ENCODE measurements around the gene DCST1. TPM values are rescaled to one million over a fixed set of nuclear protein-coding genes. Genes with fewer than 3 reads are reported as not detected.
A peak's percentile ranks its signal among the peaks of the same experiment; 100 is the strongest.

DCST1 gene
- total RNA-seq, 2 donors from 2014 or later = not detected

DNA sequence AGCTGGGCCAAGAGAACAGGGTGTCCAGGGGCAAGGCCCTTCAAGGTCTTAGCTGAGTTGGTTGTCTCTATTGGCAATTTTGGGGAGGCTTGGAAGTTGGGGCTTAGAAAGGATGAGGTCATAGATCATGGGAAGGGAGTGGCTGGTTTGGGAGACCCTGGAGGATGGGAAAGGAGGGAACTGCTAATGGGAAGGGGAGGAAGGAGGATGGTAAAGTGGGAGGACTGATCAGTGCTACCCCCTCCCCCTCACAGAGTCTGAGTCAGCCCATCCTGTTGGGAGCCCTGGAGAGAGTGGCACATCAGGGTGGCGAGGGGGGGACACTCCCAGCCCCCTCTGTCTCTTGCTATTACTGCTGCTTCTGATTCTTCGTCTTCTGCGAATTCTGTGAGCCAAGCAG is 35.0 kb downstream of the DCST1 start:
- Mint-ChIP-seq H3K9me3 (no peaks in the 10 kb centered on the region), H3K27me3 (ENCODE audit: insufficient read depth) (peaks cover 24% of the 10 kb centered on the region), H3K27ac (no peak overlapping the region), H3K4me1 (peaks cover 26% of the 10 kb centered on the region), H3K36me3 (ENCODE audit: low read depth) (peaks cover 23% of the 10 kb centered on the region), H3K4me3 (no peak overlapping the region)
- Histone ChIP-seq H3K27me3 (ENCODE audit: control insufficient read depth, insufficient read depth, low read length, poor library complexity, severe bottlenecking) (peaks cover 25% of the 10 kb centered on the region), H3K36me3 (ENCODE audit: control insufficient read depth, insufficient read depth, low read length) (peaks cover 14% of the 10 kb centered on the region), H3K4me1 (ENCODE audit: control insufficient read depth, insufficient read depth, low read length) (peaks cover 18% of the 10 kb centered on the region), H3K4me3 (ENCODE audit: low read length) (no peak overlapping the region), H3K27ac (ENCODE audit: low read depth, low read length) (no peak overlapping the region), H3K9ac (ENCODE audit: extremely low read depth, low read length, poor library complexity, severe bottlenecking) (no peak overlapping the region), H3K9me3 (ENCODE audit: control insufficient read depth, low read length) (no peaks in the 10 kb centered on the region)
- 88% methylated on average over 3 of the region's 3 CpGs; no CpG with 5 or more reads in 1 of the 2 experiments for WGBS, 2 experiments (ENCODE audit: insufficient coverage in 1 of 2, insufficient read length in 1 of 2)
- TF ChIP-seq, protein P1, sequence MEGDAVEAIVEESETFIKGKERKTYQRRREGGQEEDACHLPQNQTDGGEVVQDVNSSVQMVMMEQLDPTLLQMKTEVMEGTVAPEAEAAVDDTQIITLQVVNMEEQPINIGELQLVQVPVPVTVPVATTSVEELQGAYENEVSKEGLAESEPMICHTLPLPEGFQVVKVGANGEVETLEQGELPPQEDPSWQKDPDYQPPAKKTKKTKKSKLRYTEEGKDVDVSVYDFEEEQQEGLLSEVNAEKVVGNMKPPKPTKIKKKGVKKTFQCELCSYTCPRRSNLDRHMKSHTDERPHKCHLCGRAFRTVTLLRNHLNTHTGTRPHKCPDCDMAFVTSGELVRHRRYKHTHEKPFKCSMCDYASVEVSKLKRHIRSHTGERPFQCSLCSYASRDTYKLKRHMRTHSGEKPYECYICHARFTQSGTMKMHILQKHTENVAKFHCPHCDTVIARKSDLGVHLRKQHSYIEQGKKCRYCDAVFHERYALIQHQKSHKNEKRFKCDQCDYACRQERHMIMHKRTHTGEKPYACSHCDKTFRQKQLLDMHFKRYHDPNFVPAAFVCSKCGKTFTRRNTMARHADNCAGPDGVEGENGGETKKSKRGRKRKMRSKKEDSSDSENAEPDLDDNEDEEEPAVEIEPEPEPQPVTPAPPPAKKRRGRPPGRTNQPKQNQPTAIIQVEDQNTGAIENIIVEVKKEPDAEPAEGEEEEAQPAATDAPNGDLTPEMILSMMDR (conservative IDR thresholded peaks at IDR 0.05) = no peak
- DNase-seq = no peak

DNA sequence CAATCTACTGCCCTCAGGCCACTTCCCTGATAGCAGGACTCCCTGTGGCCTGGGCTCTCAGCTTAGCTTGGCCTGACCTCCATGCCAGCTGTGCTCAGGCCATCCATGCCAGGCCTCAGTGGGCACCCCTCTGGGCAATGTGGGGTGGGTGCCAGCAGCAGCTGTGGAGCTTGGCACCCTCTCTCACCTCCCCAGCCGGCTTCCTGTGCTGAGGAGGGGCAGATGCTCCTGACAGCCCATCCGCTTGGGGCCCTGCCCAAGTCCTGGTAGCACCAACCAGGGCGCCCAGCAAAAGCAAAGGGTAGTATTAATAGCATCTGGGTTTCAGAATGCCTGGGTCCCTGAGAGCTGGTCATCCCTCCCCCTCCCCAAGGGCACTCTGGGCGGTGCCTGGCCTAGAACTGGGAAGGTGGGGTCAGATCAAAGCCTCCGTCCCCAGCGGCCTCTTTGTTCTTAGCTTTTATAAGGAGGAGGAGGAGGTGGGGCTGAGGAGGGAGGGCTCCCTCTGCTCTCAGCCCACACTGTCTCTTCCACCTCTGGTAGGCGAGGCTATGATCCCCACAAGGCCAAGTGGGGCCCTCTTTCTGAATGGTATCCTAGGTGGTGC is 36.0 kb downstream of the DCST1 start:
- TF ChIP-seq, protein P1 (conservative IDR thresholded peaks at IDR 0.05) = no peak
- no peak overlapping the region for H3K9ac ChIP-seq (ENCODE audit: extremely low read depth, low read length, poor library complexity, severe bottlenecking)
- H3K9me3 Mint-ChIP-seq = no peaks in the 10 kb centered on the region
- peak overlapping the region; percentile 29 for H3K27ac ChIP-seq (ENCODE audit: low read depth, low read length)
- H3K9me3 ChIP-seq (ENCODE audit: control insufficient read depth, low read length) = no peaks in the 10 kb centered on the region
- H3K4me1 Mint-ChIP-seq = peaks cover 24% of the 10 kb centered on the region
- H3K27me3 ChIP-seq (ENCODE audit: control insufficient read depth, insufficient read depth, low read length, poor library complexity, severe bottlenecking) = peaks cover 29% of the 10 kb centered on the region
- peaks cover 14% of the 10 kb centered on the region for H3K36me3 ChIP-seq (ENCODE audit: control insufficient read depth, insufficient read depth, low read length)
- H3K27me3 Mint-ChIP-seq (ENCODE audit: insufficient read depth) = peaks cover 33% of the 10 kb centered on the region
- no peak overlapping the region for H3K4me3 ChIP-seq (ENCODE audit: low read length)
- DNase-seq = peak; percentile 76
- H3K4me1 ChIP-seq (ENCODE audit: control insufficient read depth, insufficient read depth, low read length) = peaks cover 18% of the 10 kb centered on the region
- no peak overlapping the region for H3K27ac Mint-ChIP-seq
- H3K4me3 Mint-ChIP-seq = peak overlapping the region; percentile 40
- H3K36me3 Mint-ChIP-seq (ENCODE audit: low read depth) = peaks cover 23% of the 10 kb centered on the region
- 69% methylated on average over 7 of the region's 7 CpGs; no CpG with 5 or more reads in 1 of the 2 experiments for WGBS, 2 experiments (ENCODE audit: insufficient coverage in 1 of 2, insufficient read length in 1 of 2)

DNA sequence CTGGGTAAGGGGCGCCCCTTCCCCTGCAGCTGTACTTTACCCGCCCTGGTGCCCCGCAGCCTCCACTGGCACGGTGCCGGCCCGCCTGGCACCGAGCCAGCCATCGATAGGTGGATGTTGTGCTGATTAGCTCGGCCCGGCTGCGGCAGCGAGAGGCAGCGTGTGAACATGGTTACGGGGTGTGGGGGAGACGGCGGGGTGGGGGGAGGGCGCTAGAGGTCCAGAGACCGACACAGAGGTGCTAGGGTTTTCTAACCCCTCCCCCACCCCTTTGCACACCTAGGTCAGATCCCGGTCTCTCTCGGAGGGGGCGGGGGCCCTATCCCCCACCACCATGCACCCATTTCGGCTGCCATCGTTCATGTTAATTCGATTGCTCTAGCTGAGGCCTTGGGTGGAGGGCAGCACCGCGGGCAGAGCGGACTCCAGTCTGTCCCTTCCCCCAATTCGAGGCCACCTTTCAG is 36.6 kb downstream of the DCST1 start:
- Histone ChIP-seq H3K9me3 (ENCODE audit: control insufficient read depth, low read length) (no peaks in the 10 kb centered on the region), H3K4me1 (ENCODE audit: control insufficient read depth, insufficient read depth, low read length) (peaks cover 12% of the 10 kb centered on the region), H3K9ac (ENCODE audit: extremely low read depth, low read length, poor library complexity, severe bottlenecking) (no peak overlapping the region), H3K27ac (ENCODE audit: low read depth, low read length) (no peak overlapping the region), H3K27me3 (ENCODE audit: control insufficient read depth, insufficient read depth, low read length, poor library complexity, severe bottlenecking) (peaks cover 29% of the 10 kb centered on the region), H3K4me3 (ENCODE audit: low read length) (peak overlapping the region; percentile 76), H3K36me3 (ENCODE audit: control insufficient read depth, insufficient read depth, low read length) (peaks cover 14% of the 10 kb centered on the region)
- peaks cover 23% of the 10 kb centered on the region for H3K36me3 Mint-ChIP-seq (ENCODE audit: low read depth)
- TF ChIP-seq, protein P1 (conservative IDR thresholded peaks at IDR 0.05) = no peak
- no peaks in the 10 kb centered on the region for H3K9me3 Mint-ChIP-seq
- peaks cover 38% of the 10 kb centered on the region for H3K27me3 Mint-ChIP-seq (ENCODE audit: insufficient read depth)
- 20 to 33% methylated on average over 2 to 23 of the region's 28 CpGs for WGBS, 2 experiments (ENCODE audit: insufficient coverage in 1 of 2, insufficient read length in 1 of 2)
- DNase-seq = peak; percentile 65
- no peak overlapping the region for H3K27ac Mint-ChIP-seq
- peak overlapping the region; percentile 40 for H3K4me3 Mint-ChIP-seq
- peaks cover 19% of the 10 kb centered on the region for H3K4me1 Mint-ChIP-seq

All from endodermal cell (in vitro differentiated cells).